Muscle layer of colon (tissue), 2 donors: ENCODE data around the gene ZNF79.

Experiments used
- H3K27ac ChIP-seq: one replicate; pipeline ENCODE4 v1.7.0; 2013; ENCODE audit warnings: low read depth, mild to moderate bottlenecking, low read length, moderate library complexity
- H3K27me3 ChIP-seq, 2 donors: one replicate each; pipeline ENCODE4 v1.7.0; 2013; ENCODE audit warnings: low read length in 2 of 2, mild to moderate bottlenecking in 2 of 2; ENCODE audit not compliant: insufficient read depth in 2 of 2, control insufficient read depth in 1 of 2
- H3K36me3 ChIP-seq: one replicate; pipeline ENCODE4 v1.7.0; 2013; ENCODE audit warnings: mild to moderate bottlenecking, low read length; ENCODE audit not compliant: insufficient read depth
- H3K4me1 ChIP-seq: one replicate; pipeline ENCODE4 v1.7.0; 2013; ENCODE audit warnings: mild to moderate bottlenecking, low read length; ENCODE audit not compliant: insufficient read depth
- H3K4me3 ChIP-seq, 2 donors: one replicate each; pipeline ENCODE4 v1.7.0; 2013; ENCODE audit warnings: low read length in 2 of 2, low read depth in 1 of 2, mild to moderate bottlenecking in 1 of 2, moderate library complexity in 1 of 2
- H3K9ac ChIP-seq: one replicate; pipeline ENCODE4 v1.7.0; 2013; ENCODE audit warnings: low read length
- H3K9me3 ChIP-seq: one replicate; pipeline ENCODE4 v1.7.0; 2013; ENCODE audit warnings: mild to moderate bottlenecking, low read length
- donor health status: abdominal sarcoma.
- donor health status: Adenocarcinoma of cecum.

ZNF79 gene

DNA sequence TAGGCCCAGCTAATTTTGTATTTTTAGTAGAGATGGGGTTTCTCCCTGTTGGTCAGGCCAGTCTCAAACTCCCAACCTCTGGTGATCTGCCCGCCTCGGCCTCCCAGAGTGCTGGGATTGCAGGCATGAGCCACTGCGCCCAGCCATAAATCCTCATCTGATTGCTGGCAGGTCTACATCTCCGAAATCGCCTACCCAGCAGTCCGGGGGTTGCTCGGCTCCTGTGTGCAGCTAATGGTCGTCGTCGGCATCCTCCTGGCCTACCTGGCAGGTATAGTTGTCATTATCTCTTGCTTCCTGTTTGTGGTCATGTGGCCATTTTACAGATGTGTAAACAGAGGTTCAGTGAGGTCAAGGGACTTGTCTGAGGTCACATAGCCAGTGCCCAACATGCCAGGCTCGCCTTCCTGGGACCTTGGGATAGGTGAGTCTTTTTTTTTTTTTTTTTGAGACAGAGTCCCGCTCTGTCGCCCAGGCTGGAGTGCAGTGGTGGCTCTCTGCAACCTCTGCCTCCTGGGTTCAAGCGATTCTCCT lies 24.4 kb upstream of the ZNF79 start:
- H3K27ac ChIP-seq, result no peak overlapping the region
- peaks cover 18% of the 10 kb centered on the region for H3K4me1 ChIP-seq

DNA sequence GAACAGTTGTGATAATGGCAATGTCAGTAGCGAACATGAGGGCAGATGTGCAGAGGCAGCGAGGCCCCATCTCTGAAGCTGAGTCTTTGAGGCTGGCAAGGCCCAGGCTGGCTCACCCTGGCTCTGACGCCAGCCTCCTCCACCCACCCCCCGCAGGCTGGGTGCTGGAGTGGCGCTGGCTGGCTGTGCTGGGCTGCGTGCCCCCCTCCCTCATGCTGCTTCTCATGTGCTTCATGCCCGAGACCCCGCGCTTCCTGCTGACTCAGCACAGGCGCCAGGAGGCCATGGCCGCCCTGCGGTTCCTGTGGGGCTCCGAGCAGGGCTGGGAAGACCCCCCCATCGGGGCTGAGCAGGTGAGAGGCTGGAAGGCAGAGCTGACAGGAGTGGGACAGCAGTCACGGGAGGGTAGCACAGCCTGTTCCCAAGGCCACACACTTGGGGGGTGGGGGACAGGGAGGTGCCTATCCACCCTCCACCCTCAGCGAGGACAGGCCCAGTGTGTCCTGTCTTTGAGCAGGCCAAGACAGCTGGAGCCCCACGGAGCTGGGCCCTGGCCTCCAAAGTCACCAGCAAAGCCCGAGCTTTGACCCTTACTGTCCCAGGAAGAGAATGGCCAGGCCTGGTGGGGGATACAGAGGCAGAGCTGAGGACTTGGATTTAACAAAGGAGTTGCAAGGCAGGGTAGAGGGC lies 21.6 kb upstream of the ZNF79 start:
- Histone ChIP-seq H3K4me3 (no peak overlapping the region), H3K36me3 (peaks cover 54% of the 10 kb centered on the region), H3K9ac (no peak overlapping the region), H3K4me1 (peaks cover 14% of the 10 kb centered on the region), H3K27me3 (no peaks in the 10 kb centered on the region), H3K27ac (no peak overlapping the region), H3K9me3 (no peaks in the 10 kb centered on the region)

More for the DNA sequence above, 24.4 kb upstream of the ZNF79 start:
- H3K27me3 ChIP-seq, result no peaks in the 10 kb centered on the region
- H3K9me3 ChIP-seq, result no peaks in the 10 kb centered on the region
- no peak overlapping the region for H3K4me3 ChIP-seq
- H3K36me3 ChIP-seq, result peaks cover 43% of the 10 kb centered on the region
- no peak overlapping the region for H3K9ac ChIP-seq

- Histone ChIP-seq H3K27me3 (no peaks in the 10 kb centered on the region), H3K4me3 (no peak overlapping the region), H3K27ac (no peak overlapping the region), H3K9me3 (no peaks in the 10 kb centered on the region), H3K4me1 (peaks cover 7% of the 10 kb centered on the region), H3K9ac (no peak overlapping the region), H3K36me3 (peaks cover 54% of the 10 kb centered on the region)
These were observed 20.5 kb upstream of the ZNF79 start for GRCh38 chr9:127403507-127404192.

- Histone ChIP-seq H3K36me3 (peaks cover 54% of the 10 kb centered on the region), H3K27ac (no peak overlapping the region), H3K4me3 (no peak overlapping the region), H3K27me3 (no peaks in the 10 kb centered on the region), H3K9ac (no peak overlapping the region), H3K9me3 (no peaks in the 10 kb centered on the region), H3K4me1 (no peaks in the 10 kb centered on the region)
These were observed 19.6 kb upstream of the ZNF79 start for GRCh38 chr9:127404631-127405030.

DNA sequence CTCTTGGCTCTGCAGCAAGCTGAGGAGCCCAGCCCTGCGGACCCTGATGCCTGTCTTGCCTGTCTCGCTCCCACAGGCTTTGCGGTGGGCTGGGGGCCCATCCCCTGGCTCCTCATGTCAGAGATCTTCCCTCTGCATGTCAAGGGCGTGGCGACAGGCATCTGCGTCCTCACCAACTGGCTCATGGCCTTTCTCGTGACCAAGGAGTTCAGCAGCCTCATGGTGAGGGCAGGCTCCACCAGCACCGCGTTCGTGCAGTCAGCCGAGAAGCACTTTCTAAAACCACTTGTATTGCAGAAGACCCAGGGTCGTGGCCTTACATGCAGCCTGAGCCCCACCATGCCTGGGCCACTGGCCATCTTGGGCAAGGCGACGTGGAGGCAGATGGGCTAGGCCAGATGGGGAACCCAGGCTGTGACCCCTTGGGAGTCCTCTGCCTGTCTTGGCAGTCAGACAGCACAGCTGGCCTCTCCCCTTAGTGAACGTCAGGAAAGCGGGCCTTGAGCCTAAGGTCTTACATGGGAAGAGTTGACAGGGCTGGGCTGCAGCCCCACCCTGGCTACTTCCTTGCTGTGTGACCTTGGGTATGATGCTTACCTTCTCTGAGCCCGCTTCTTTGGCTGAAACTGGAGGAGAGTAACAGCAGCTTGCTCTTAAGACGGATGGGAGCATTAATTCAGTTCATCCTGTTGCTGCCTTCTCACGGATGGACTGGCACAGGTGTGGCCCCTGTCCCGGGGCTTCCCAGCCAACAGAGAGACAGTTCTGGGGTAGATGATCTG lies 18.6 kb upstream of the ZNF79 start:
- Histone ChIP-seq H3K4me1 (no peaks in the 10 kb centered on the region), H3K4me3 (no peak overlapping the region), H3K9ac (no peak overlapping the region), H3K9me3 (no peaks in the 10 kb centered on the region), H3K36me3 (peaks cover 51% of the 10 kb centered on the region), H3K27me3 (no peaks in the 10 kb centered on the region), H3K27ac (no peak overlapping the region)

- no peak overlapping the region for H3K9ac ChIP-seq
These were observed 17.2 kb upstream of the ZNF79 start for GRCh38 chr9:127406799-127407491.

DNA sequence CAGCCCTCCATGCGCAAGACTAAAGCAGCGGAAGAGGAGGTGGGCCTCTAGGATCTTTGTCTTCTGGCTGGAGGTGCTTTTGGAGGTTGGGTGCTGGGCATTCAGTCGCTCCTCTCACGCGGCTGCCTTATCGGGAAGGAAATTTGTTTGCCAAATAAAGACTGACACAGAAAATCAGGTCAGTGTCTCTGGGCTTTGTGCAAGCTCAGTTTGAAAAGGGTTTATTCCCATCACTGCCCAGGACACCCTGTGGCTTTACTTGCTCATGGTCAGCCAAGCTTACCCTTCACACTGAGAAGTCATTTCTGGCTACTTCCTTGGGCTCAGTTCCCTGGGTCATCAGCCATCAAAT lies 16.7 kb upstream of the ZNF79 start:
- Histone ChIP-seq H3K4me3 (no peak overlapping the region), H3K27me3 (no peaks in the 10 kb centered on the region), H3K36me3 (peaks cover 35% of the 10 kb centered on the region), H3K9ac (no peak overlapping the region), H3K27ac (no peak overlapping the region), H3K4me1 (peaks cover 6% of the 10 kb centered on the region), H3K9me3 (no peaks in the 10 kb centered on the region)

More at GRCh38 chr9:127406799-127407491, 17.2 kb upstream of the ZNF79 start:
- no peak overlapping the region for H3K27ac ChIP-seq
- peaks cover 40% of the 10 kb centered on the region for H3K36me3 ChIP-seq
- H3K27me3 ChIP-seq, result no peaks in the 10 kb centered on the region
- no peaks in the 10 kb centered on the region for H3K9me3 ChIP-seq
- H3K4me1 ChIP-seq, result peaks cover under 1% of the 10 kb centered on the region
- no peak overlapping the region for H3K4me3 ChIP-seq

DNA sequence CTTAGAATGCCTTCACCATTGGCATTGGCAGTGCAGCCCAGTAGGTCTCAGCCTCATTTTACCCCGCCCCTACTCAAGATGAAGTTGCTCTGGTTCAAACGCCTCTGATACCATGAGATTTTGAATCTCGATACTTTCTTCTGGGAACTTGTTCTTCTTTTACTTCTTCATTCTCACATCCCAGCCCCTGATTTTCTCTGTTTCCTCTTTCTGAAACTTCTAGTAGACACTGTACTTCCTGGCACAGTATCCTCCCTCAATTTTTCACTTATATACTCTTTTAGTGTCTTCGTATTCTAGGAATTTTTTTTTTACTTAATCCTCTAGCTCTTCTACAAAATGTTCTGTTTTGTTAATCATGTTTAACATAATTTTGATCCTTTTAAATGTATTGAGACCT lies 13.1 kb upstream of the ZNF79 start:
- Histone ChIP-seq H3K27ac (no peak overlapping the region), H3K9me3 (no peaks in the 10 kb centered on the region), H3K4me1 (peaks cover 21% of the 10 kb centered on the region), H3K36me3 (peaks cover 4% of the 10 kb centered on the region), H3K27me3 (no peaks in the 10 kb centered on the region), H3K4me3 (no peak overlapping the region), H3K9ac (no peak overlapping the region)

DNA sequence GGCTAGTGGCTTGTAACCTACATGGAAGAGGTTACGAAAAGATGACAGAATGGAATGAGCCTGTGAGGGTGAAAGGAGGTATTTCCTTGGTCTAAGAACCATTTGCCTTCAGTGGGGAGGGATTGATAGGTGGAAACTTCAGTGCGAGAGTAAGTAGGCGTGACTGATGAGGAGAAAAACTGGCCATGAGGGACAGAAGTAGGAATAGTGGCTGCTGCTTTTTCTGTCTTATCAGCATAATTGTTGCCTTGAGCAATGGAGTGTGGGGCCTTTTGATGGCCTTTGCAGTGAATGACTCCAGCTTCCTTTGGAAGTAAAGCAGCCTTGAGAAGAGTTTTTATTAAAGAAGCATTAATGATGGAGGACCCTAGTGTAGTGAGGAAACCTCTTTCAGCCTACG lies 9.0 kb upstream of the ZNF79 start:
- Histone ChIP-seq H3K4me3 (no peak overlapping the region), H3K9me3 (no peaks in the 10 kb centered on the region), H3K27me3 (no peaks in the 10 kb centered on the region), H3K9ac (no peak overlapping the region), H3K36me3 (peaks cover 4% of the 10 kb centered on the region), H3K4me1 (peaks cover 35% of the 10 kb centered on the region), H3K27ac (peak overlapping the region; percentile 73)

GRCh38 chr9:127415657-127416056 lies 8.5 kb upstream of the ZNF79 start:
- Histone ChIP-seq H3K4me1 (peaks cover 35% of the 10 kb centered on the region), H3K9me3 (no peaks in the 10 kb centered on the region), H3K4me3 (no peak overlapping the region), H3K9ac (no peak overlapping the region), H3K27ac (no peak overlapping the region), H3K27me3 (no peaks in the 10 kb centered on the region), H3K36me3 (peaks cover 2% of the 10 kb centered on the region)
